Nephron (organoid): ENCODE results near the gene JAZF1.
"Not testable (repeated sequence)": the region's sequence is repeated elsewhere in the genome, so short reads cannot be mapped to it uniquely, and the experiment has no call there.

Experiments used
- H3K27ac Mint-ChIP-seq, 3 experiments: 2 replicates each; pipeline ENCODE4 v1.8.0; 2020; ENCODE audit warnings: mixed read lengths in 3 of 3, mild to moderate bottlenecking in 2 of 3, moderate library complexity in 1 of 3
- H3K27me3 Mint-ChIP-seq: 2 replicates; pipeline ENCODE4 v1.8.0; 2021; ENCODE audit warnings: low read depth, mild to moderate bottlenecking, moderate library complexity, mixed read lengths
- H3K36me3 Mint-ChIP-seq: 2 replicates; pipeline ENCODE4 v1.8.0; 2020; ENCODE audit warnings: low read depth, mixed read lengths
- H3K4me1 Mint-ChIP-seq: 2 replicates; pipeline ENCODE4 v1.8.0; 2020; ENCODE audit warnings: mixed read lengths
- H3K4me3 Mint-ChIP-seq, 3 experiments: 2 replicates each; pipeline ENCODE4 v1.8.0; 2020; ENCODE audit warnings: mild to moderate bottlenecking in 3 of 3, mixed read lengths in 3 of 3, moderate library complexity in 2 of 3
- H3K9me3 Mint-ChIP-seq: 2 replicates; pipeline ENCODE4 v1.8.0; 2020; ENCODE audit warnings: mixed read lengths
- TF ChIP-seq, protein P1 (sequence below), 3 experiments: fragments of 200-600 bp; sonication (generic); IDR thresholded peaks; one replicate each; pipeline ENCODE4 v1.5.0; 2021; ENCODE audit warnings: antibody characterized with exemption in 3 of 3; ENCODE audit not compliant: unreplicated experiment in 3 of 3

Gene JAZF1

DNA sequence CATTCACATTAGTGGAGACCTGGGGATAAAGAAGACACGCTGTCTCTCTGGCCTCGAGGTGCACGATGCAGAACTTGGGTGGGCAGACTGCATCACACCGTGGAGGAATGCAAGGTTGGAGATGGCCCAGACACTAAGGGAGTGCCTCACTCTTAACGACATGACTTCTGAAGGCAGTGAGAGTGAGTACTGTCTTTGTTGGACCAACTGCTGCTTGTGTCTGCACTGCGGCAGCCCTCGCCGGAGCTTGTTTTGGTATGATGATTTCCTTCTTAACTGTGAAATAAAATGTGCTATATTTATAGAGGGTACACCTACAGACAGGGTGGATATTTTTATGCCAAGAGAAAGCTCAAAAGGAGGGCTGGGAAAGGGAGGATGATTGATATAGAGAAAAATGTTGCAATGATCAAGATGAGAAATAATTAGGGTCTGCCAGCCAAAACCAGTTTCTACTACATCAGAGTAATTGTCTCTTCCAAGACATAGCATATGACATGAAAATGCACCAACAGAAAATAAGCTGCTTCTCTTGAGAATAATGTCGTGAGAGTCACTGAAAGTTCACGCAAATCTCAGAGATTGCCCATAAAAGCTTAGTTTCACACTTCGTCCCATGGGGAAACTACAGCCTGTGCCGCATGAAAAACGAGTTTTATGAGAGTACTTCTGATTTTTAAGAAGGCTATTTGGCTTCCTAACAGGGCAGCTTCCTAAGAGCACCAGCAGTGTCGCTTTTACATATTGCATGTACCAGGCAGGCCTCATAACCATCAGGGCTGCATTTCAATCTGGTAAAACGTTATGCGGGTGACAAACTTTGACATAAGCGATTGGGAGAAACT lies 313.5 kb downstream of the JAZF1 start:
- peaks cover 6% of the 10 kb centered on the region for H3K27me3 Mint-ChIP-seq
- no peaks in the 10 kb centered on the region for H3K9me3 Mint-ChIP-seq
- H3K4me3 Mint-ChIP-seq: no peak overlapping the region
- H3K4me1 Mint-ChIP-seq: no peaks in the 10 kb centered on the region
- TF ChIP-seq, protein P1, sequence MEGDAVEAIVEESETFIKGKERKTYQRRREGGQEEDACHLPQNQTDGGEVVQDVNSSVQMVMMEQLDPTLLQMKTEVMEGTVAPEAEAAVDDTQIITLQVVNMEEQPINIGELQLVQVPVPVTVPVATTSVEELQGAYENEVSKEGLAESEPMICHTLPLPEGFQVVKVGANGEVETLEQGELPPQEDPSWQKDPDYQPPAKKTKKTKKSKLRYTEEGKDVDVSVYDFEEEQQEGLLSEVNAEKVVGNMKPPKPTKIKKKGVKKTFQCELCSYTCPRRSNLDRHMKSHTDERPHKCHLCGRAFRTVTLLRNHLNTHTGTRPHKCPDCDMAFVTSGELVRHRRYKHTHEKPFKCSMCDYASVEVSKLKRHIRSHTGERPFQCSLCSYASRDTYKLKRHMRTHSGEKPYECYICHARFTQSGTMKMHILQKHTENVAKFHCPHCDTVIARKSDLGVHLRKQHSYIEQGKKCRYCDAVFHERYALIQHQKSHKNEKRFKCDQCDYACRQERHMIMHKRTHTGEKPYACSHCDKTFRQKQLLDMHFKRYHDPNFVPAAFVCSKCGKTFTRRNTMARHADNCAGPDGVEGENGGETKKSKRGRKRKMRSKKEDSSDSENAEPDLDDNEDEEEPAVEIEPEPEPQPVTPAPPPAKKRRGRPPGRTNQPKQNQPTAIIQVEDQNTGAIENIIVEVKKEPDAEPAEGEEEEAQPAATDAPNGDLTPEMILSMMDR (IDR thresholded peaks at IDR 0.05; ENCODE audit: unreplicated experiment in 3 of 3): no peak
- no peak overlapping the region for H3K27ac Mint-ChIP-seq
- no peaks in the 10 kb centered on the region for H3K36me3 Mint-ChIP-seq

DNA sequence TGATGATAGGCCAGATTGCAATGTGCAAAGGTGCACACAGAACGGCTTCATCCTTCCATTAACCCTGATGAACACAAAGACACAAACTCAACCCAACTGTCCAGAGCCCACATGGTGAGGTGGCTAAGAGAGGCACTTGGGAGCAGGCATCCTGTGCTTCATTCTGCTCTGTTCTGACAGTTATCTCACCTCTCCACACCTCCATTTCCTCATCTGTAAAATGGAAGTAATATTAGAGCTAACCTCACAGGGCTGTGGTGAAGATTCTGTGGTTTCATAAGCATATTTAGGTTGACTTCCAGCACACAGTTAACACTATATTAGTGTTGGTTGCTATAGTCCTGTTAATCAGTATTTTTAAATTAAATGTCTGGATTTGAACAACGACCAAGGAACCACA lies 314.3 kb downstream of the JAZF1 start:
- no peak overlapping the region for H3K4me3 Mint-ChIP-seq
- H3K27ac Mint-ChIP-seq: no peak overlapping the region
- TF ChIP-seq, protein P1 (IDR thresholded peaks at IDR 0.05; ENCODE audit: unreplicated experiment in 3 of 3): no peak
- no peaks in the 10 kb centered on the region for H3K4me1 Mint-ChIP-seq
- H3K27me3 Mint-ChIP-seq: peaks cover 6% of the 10 kb centered on the region
- H3K36me3 Mint-ChIP-seq: no peaks in the 10 kb centered on the region
- H3K9me3 Mint-ChIP-seq: no peaks in the 10 kb centered on the region

DNA sequence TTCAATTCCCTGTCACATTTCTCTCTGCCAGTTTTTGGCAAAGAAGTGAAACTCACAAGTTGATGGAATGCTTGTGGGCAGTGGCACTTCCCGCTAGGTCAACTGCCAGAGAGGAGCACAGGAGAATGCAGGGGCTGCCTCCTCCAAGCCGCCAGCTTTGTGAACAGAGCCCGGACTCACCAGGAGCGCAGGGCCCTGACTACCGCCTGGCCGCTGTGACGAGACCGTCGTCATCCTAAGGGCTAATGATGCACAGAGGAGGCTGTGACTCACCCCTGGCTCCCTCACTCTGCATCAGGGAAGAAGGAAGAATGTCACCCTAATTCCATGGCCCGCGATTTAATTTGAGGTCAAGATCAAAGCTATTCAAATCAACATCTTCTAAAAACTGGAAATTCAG lies 316.7 kb downstream of the JAZF1 start:
- Mint-ChIP-seq H3K27ac (no peak overlapping the region), H3K4me3 (no peak overlapping the region), H3K4me1 (no peaks in the 10 kb centered on the region), H3K27me3 (peaks cover 3% of the 10 kb centered on the region), H3K36me3 (no peaks in the 10 kb centered on the region), H3K9me3 (peaks cover 2% of the 10 kb centered on the region)
- TF ChIP-seq, protein P1 (IDR thresholded peaks at IDR 0.05; ENCODE audit: unreplicated experiment in 3 of 3): no peak

DNA sequence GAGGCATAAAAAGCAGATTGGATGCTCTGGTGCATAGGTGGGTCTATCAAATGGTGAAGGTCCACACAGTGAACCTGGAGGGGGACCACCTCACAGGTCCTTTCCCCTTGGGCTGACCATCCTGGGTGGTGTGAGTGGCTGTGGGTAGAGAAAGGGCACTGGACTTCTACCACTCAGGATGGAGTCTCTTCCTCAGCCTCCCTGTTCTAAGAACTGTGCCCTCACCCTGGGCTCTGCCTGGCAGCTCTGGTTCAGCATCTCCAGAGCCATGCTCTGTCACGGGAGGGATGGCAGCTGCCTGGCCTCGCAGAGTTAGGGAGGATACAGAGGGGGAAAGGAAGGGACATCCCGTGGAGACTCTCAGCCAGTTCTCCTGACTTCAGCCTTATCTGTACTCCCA lies 318.8 kb downstream of the JAZF1 start:
- Mint-ChIP-seq H3K27ac (no peak overlapping the region), H3K36me3 (peaks cover 7% of the 10 kb centered on the region), H3K27me3 (peaks cover 3% of the 10 kb centered on the region), H3K4me3 (no peak overlapping the region), H3K9me3 (peaks cover 13% of the 10 kb centered on the region), H3K4me1 (no peaks in the 10 kb centered on the region)
- TF ChIP-seq, protein P1 (IDR thresholded peaks at IDR 0.05; ENCODE audit: unreplicated experiment in 3 of 3): no peak

DNA sequence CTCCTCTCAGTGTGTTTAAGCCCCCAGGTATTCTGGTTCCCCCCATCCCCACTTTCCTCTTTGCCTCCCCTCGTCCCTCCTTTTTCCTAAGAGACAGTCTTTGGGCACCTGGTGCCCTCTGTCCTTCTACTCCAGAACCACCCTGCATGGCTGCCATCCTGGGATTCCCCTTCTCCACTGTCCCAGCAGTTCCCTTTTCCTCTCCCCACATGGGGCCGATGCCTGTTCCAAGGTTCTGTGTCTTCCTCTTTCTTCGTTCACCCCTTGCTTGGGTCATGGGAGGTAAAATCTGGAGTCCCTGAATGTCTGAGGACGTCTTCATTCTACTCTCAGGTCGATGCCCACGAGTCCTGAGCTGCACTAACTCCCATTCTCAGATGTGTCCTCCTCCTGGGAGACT lies 319.8 kb downstream of the JAZF1 start:
- H3K9me3 Mint-ChIP-seq: peaks cover 17% of the 10 kb centered on the region
- H3K4me1 Mint-ChIP-seq: no peaks in the 10 kb centered on the region
- TF ChIP-seq, protein P1 (IDR thresholded peaks at IDR 0.05; ENCODE audit: unreplicated experiment in 3 of 3): no peak

DNA sequence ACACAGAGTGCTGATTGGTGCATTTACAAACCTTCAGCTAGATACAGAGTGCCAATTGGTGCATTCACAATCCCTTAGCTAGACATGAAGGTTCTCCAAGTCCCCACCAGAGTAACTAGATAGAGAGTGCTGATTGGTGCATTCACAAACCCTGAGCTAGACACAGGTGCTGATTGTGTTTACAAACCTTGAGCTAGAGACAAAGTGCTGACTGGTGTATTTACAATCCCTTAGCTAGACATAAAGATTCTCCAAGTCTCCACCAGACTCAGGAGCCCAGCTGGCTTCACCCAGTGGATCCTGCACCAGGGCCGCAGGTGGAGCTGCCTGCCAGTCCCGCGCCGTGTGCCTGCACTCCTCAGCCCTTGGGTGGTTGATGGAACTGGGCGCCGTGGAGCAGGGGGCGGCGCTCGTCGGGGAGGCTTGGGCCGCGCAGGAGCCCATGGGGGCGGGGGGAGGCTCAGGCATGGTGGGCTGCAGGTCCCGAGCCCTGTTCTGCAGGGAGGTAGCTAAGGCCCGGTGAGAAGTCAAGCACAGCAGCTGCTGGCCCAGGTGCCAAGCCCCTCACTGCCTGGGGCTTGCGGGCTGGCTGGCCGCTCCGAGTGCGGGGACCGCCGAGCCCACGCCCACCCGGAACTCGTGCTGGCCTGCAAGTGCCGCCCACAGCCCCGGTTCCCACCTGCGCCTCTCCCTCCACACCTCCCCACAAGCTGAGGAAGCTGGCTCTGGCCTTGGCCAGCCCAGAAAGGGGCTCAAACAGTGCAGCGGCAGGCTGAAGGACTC lies 323.7 kb downstream of the JAZF1 start:
- Mint-ChIP-seq H3K9me3 (peaks cover 26% of the 10 kb centered on the region), H3K36me3 (peaks cover 20% of the 10 kb centered on the region)
- not testable (repeated sequence) for H3K27me3 Mint-ChIP-seq, H3K27ac Mint-ChIP-seq, H3K4me3 Mint-ChIP-seq, H3K4me1 Mint-ChIP-seq

More for the DNA sequence above, 319.8 kb downstream of the JAZF1 start:
- Mint-ChIP-seq H3K27me3 (peaks cover 3% of the 10 kb centered on the region), H3K4me3 (no peak overlapping the region), H3K36me3 (peaks cover 10% of the 10 kb centered on the region), H3K27ac (no peak overlapping the region)
